ENCODE results near the gene STX18. TPM values are rescaled to one million over a fixed set of nuclear protein-coding genes. Genes with fewer than 3 reads are reported as not detected.

The STX18 gene
- 12.5 and 12.7 TPM in 2 replicates for total RNA-seq

DNA sequence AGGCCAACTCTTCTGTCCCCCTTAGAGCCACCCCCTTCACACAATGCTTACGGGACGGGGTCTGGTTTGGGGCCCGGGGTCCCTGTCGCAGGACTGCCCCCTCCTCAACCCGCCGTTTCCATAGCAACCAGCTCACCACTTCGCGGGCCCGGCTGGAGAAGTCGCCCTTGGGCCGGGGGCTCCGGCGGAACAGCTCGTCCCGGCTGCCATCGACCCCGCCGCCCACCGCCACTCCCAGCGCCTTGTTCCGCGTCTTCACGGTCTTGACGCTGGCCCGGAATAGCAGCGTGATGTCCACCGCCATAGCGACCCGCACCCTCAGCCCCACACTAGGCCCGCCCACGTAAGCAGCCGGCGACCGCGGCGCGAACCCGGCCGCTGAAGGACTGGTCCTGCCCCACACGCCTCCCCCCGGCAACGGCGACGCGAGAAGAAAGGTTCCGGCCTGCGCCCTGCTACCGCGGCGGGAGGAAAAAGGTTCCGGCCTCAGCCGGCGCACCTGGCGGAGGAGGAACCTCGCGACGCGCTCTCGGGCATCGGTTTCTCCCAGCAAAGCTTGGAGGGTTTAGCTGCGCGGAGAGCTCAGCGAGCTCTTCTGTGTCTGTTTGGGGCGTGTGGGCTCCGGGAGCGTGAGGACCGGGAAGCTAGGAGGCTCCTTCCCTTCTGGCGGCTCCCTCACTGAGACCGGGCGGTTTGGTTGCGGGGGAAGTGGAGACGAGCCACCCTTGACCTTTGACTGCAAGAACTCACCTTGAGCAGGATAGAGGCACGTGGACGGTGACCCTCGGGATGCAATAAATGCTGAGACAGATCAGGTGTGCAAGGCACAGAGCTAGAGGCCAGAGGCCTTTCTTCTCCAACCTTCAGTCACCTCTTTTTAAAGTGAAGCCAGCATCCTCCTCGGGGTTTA, at the start of gene STX18:
STX18 (minus strand) TSS at position 388 of the 910 bp plus-strand sequence; CDS start at position 304, 84 bp downstream.

DNA sequence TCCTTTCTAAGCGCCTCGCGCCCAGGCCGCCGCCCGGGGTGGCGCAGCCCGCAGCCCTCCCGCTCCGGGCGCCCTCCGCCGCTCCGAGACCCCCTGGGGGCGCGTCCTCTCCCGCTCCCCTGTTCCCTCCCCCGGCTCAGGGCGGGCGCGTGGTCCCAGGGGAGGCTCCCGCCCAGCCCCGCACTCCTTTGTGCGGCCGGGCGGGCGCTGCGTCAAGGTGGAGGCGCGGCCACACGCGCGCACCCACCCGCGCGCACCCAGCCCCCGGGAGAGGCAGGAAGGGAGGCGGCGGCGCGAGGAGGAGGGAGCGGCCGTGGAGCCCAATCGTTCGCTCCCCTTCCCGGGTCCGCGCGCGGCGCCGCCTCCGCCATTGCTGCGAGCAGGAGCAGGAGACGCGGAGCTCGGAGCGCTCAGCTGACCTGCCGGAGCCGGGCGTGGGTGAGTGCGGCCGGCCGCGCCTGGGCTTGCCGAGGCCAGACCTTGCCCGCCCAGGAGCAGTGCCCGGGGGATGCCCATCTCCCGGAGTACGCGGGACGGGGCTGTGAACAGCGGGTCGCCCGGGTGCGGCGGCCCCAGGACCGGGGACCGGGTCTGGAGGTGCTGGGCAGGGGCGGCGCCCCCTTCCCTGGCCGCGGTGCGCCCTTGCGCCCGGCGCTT, 155.0 kb downstream of the STX18 start, which contains the start of gene NSG1:
NSG1 (plus strand) TSS at position 367 of the 657 bp plus-strand sequence. CDS start 528 bp downstream, outside the sequence.

Other genes with a start within 250 kb of the STX18 start
- 36.9 and 45.7 TPM in 2 replicates for gene NSG1, start 154.9 kb downstream of the STX18 start, total RNA-seq

Data from airway epithelial cell (primary cell).